H9 (cell line): ENCODE data around the gene LHFPL6. TPM values are rescaled to one million over a fixed set of nuclear protein-coding genes. Genes with fewer than 3 reads are reported as not detected.

ENCODE experiments used
- DNase-seq: peaks from one replicate; pipeline ENCODE4 v3.0.0-alpha.2; 2017
- H2AFZ ChIP-seq: one replicate; pipeline ENCODE4 v1.6.1; 2013; ENCODE audit warnings: mild to moderate bottlenecking, low read length, control low read depth, moderate library complexity
- H2AK5ac ChIP-seq: 2 replicates; pipeline ENCODE4 v1.6.1; 2013; ENCODE audit warnings: low read length, control low read depth, mixed read lengths; ENCODE audit not compliant: insufficient read length
- H2BK120ac ChIP-seq: one replicate; pipeline ENCODE4 v1.6.1; 2013; ENCODE audit warnings: low read depth, mild to moderate bottlenecking, low read length, control low read depth, inconsistent platforms; ENCODE audit not compliant: poor library complexity, severe bottlenecking
- H2BK12ac ChIP-seq: 2 replicates; pipeline ENCODE4 v1.6.1; 2013; ENCODE audit warnings: low read length, control low read depth, mixed read lengths, low read depth; ENCODE audit not compliant: insufficient read length
- H2BK15ac ChIP-seq: 2 replicates; pipeline ENCODE4 v1.6.1; 2013; ENCODE audit warnings: low read depth, low read length, control low read depth
- H2BK20ac ChIP-seq: one replicate; pipeline ENCODE4 v1.6.1; 2013; ENCODE audit warnings: low read depth, mild to moderate bottlenecking, low read length, control low read depth, inconsistent platforms; ENCODE audit not compliant: poor library complexity, severe bottlenecking
- H2BK5ac ChIP-seq: 2 replicates; pipeline ENCODE4 v1.6.1; 2013; ENCODE audit warnings: low read length, control low read depth, mixed read lengths; ENCODE audit not compliant: insufficient read length
- H3K14ac ChIP-seq: 2 replicates; pipeline ENCODE4 v1.6.1; 2013; ENCODE audit warnings: low read length, control low read depth; ENCODE audit not compliant: insufficient read depth
- H3K18ac ChIP-seq: 2 replicates; pipeline ENCODE4 v1.6.1; 2013; ENCODE audit warnings: low read depth, mild to moderate bottlenecking, mixed read lengths, low read length, control low read depth; ENCODE audit not compliant: insufficient read length
- H3K23ac ChIP-seq: 2 replicates; pipeline ENCODE4 v1.6.1; 2013; ENCODE audit warnings: low read length, control low read depth, mixed read lengths, low read depth; ENCODE audit not compliant: insufficient read length
- H3K23me2 ChIP-seq: 2 replicates; pipeline ENCODE4 v1.6.1; 2013; ENCODE audit warnings: low read depth, mild to moderate bottlenecking, mixed read lengths, low read length, control low read depth; ENCODE audit not compliant: insufficient read length, poor library complexity, severe bottlenecking
- H3K27ac ChIP-seq: 2 replicates; pipeline ENCODE4 v1.5.1; 2013; ENCODE audit warnings: low read length, control low read depth, mixed read lengths, low read depth; ENCODE audit not compliant: insufficient read length
- H3K27me3 ChIP-seq: 2 replicates; pipeline ENCODE4 v1.6.1; 2013; ENCODE audit warnings: low read length, control low read depth, inconsistent platforms; ENCODE audit not compliant: insufficient read depth
- H3K4ac ChIP-seq: 2 replicates; pipeline ENCODE4 v1.6.1; 2013; ENCODE audit warnings: low read depth, mild to moderate bottlenecking, control low read depth, inconsistent platforms, low read length, moderate library complexity
- H3K4me1 ChIP-seq: 2 replicates; pipeline ENCODE4 v1.6.1; 2013; ENCODE audit warnings: low read length, control low read depth, inconsistent platforms; ENCODE audit not compliant: insufficient read depth
- H3K4me2 ChIP-seq: 2 replicates; pipeline ENCODE4 v1.6.1; 2013; ENCODE audit warnings: low read length, control low read depth, mixed read lengths; ENCODE audit not compliant: insufficient read length, insufficient read depth
- H3K56ac ChIP-seq: 2 replicates; pipeline ENCODE4 v1.6.1; 2013; ENCODE audit warnings: low read depth, mild to moderate bottlenecking, mixed read lengths, low read length, control low read depth; ENCODE audit not compliant: insufficient read length
- H3K79me1 ChIP-seq: 2 replicates; pipeline ENCODE4 v1.6.1; 2013; ENCODE audit warnings: low read depth, mild to moderate bottlenecking, moderate library complexity, low read length, control low read depth, inconsistent platforms; ENCODE audit not compliant: insufficient read depth, poor library complexity, severe bottlenecking
- H3K79me2 ChIP-seq: 2 replicates; pipeline ENCODE4 v1.6.1; 2013; ENCODE audit warnings: low read length, control low read depth, inconsistent platforms; ENCODE audit not compliant: insufficient read depth
- H3K9ac ChIP-seq: 2 replicates; pipeline ENCODE4 v1.6.1; 2013; ENCODE audit warnings: low read length, control low read depth, mixed read lengths; ENCODE audit not compliant: insufficient read length; ENCODE audit errors: extremely low read depth
- H3K9me3 ChIP-seq: one replicate; pipeline ENCODE4 v1.6.1; 2013; ENCODE audit warnings: low read depth, low read length, inconsistent platforms; ENCODE audit not compliant: control insufficient read depth
- H3T11ph ChIP-seq: one replicate; pipeline ENCODE4 v1.6.1; 2013; ENCODE audit warnings: mild to moderate bottlenecking, low read length, control low read depth, inconsistent platforms
- H4K20me1 ChIP-seq: one replicate; pipeline ENCODE4 v1.6.1; 2013; ENCODE audit not compliant: control insufficient read depth, insufficient read length, insufficient read depth
- H4K5ac ChIP-seq: 2 replicates; pipeline ENCODE4 v1.6.1; 2013; ENCODE audit warnings: low read depth, mild to moderate bottlenecking, mixed read lengths, low read length, control low read depth; ENCODE audit not compliant: insufficient read length
- H4K8ac ChIP-seq: replicated peaks from 2 replicates; pipeline ENCODE4 v1.6.1; 2013; ENCODE audit warnings: low read length, control low read depth, mixed read lengths, low read depth; ENCODE audit not compliant: insufficient read length
- H4K91ac ChIP-seq: 2 replicates; pipeline ENCODE4 v1.6.1; 2013; ENCODE audit warnings: low read depth, mild to moderate bottlenecking, moderate library complexity, mixed read lengths, low read length, control low read depth; ENCODE audit not compliant: insufficient read length
- H3K27ac Mint-ChIP-seq, 3 experiments: 2 replicates in 2 of 3; 3 replicates in 1 of 3; pipeline ENCODE4 v1.8.0; 2020 to 2021; ENCODE audit warnings: mixed read lengths in 3 of 3, mild to moderate bottlenecking in 1 of 3, moderate library complexity in 1 of 3
- H3K27me3 Mint-ChIP-seq: 2 replicates; pipeline ENCODE4 v1.8.0; 2021; ENCODE audit warnings: low read depth, mild to moderate bottlenecking, moderate library complexity, mixed read lengths
- H3K36me3 Mint-ChIP-seq, 3 experiments: 2 replicates in 2 of 3; 3 replicates in 1 of 3; pipeline ENCODE4 v1.8.0; 2020 to 2021; ENCODE audit warnings: low read depth in 3 of 3, mixed read lengths in 3 of 3; ENCODE audit not compliant: insufficient read depth in 1 of 3
- H3K4me1 Mint-ChIP-seq, 2 experiments: 2 replicates each; pipeline ENCODE4 v1.8.0; 2020; ENCODE audit warnings: mixed read lengths in 2 of 2
- H3K4me3 Mint-ChIP-seq, 2 experiments: 2 replicates in 1 of 2; 3 replicates in 1 of 2; pipeline ENCODE4 v1.8.0; 2020 to 2021; ENCODE audit warnings: mild to moderate bottlenecking in 2 of 2, mixed read lengths in 2 of 2, moderate library complexity in 1 of 2
- H3K9me3 Mint-ChIP-seq, 2 experiments: 2 replicates in 1 of 2; 3 replicates in 1 of 2; pipeline ENCODE4 v1.8.0; 2020; ENCODE audit warnings: mild to moderate bottlenecking in 2 of 2, mixed read lengths in 2 of 2, moderate library complexity in 1 of 2
- WGBS: extraction: QIAGEN DNeasy Blood & Tissue Kit; methylation state at CpG from one replicate; pipeline ENCODE4 v1.1.7; 2013; ENCODE audit warnings: missing lambda C conversion rate, low lambda C conversion rate, mixed read lengths; ENCODE audit not compliant: insufficient read length; ENCODE audit errors: extremely low coverage; 5-methylcytosine and 5-hydroxymethylcytosine counted together
- total RNA-seq: library from RNA; stranded (reverse); gene quantifications from 2 replicates; pipeline ENCODE4 v1.2.1, GENCODE V29; 2021
- TF ChIP-seq, protein P1 (sequence below): fragments of 200-600 bp; sonication (generic); conservative IDR thresholded peaks from 3 replicates; pipeline ENCODE4 v1.8.0; 2021; ENCODE audit warnings: antibody characterized with exemption, mild to moderate bottlenecking

The LHFPL6 gene
- total RNA-seq, 1 experiment from 2014 or later: 3.5 TPM

DNA sequence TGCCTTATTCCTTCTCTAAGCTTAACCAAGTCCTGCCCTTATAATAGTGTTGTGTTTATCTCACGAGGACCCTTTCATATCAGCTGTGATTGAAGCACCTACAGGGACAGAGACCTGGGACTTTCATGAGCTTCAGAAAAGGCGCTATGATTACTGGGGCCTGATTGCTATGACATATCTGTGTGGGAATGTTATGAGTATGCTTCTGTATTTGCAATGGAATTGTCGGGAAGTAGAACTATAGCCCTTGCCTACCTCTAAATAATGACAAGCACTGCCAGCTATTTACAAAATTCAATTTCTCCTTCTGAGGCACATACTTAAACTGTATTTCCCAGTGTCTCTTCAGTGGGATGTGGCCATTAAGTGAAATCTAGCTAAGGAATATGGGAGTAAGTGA is 191.5 kb downstream of the LHFPL6 start:
- no peak for DNase-seq
- no peak overlapping the region for H2AK5ac ChIP-seq

More for the DNA sequence above, 191.5 kb downstream of the LHFPL6 start:
- no peak overlapping the region for H3K14ac ChIP-seq
- H3K56ac ChIP-seq: no peak overlapping the region
- H3K27ac ChIP-seq: no peak overlapping the region
- H3T11ph ChIP-seq: no peak overlapping the region
- H3K79me1 ChIP-seq: no peaks in the 10 kb centered on the region
- H3K23ac ChIP-seq: no peak overlapping the region
- no peaks in the 10 kb centered on the region for H3K79me2 ChIP-seq
- TF ChIP-seq, protein P1, sequence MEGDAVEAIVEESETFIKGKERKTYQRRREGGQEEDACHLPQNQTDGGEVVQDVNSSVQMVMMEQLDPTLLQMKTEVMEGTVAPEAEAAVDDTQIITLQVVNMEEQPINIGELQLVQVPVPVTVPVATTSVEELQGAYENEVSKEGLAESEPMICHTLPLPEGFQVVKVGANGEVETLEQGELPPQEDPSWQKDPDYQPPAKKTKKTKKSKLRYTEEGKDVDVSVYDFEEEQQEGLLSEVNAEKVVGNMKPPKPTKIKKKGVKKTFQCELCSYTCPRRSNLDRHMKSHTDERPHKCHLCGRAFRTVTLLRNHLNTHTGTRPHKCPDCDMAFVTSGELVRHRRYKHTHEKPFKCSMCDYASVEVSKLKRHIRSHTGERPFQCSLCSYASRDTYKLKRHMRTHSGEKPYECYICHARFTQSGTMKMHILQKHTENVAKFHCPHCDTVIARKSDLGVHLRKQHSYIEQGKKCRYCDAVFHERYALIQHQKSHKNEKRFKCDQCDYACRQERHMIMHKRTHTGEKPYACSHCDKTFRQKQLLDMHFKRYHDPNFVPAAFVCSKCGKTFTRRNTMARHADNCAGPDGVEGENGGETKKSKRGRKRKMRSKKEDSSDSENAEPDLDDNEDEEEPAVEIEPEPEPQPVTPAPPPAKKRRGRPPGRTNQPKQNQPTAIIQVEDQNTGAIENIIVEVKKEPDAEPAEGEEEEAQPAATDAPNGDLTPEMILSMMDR: no peak
- no peak overlapping the region for H3K4ac ChIP-seq
- no peak overlapping the region for H4K91ac ChIP-seq
- H3K9ac ChIP-seq: no peak overlapping the region
- no peaks in the 10 kb centered on the region for H3K27me3 ChIP-seq
- no CpG with 5 or more reads among the region's 3 CpGs for WGBS
- H3K9me3 ChIP-seq: no peaks in the 10 kb centered on the region
- H3K9me3 Mint-ChIP-seq: no peaks in the 10 kb centered on the region; a peak in 1 of 5 replicates
- no peak overlapping the region for H4K5ac ChIP-seq
- no peak overlapping the region for H4K8ac ChIP-seq
- H3K4me2 ChIP-seq: no peak overlapping the region
- peaks cover 3% of the 10 kb centered on the region; the same call in 1 of the 2 replicates for H3K27me3 Mint-ChIP-seq
- no peak overlapping the region for H2AFZ ChIP-seq
- H2BK120ac ChIP-seq: no peak overlapping the region
- peaks cover 44 to 51% of the 10 kb centered on the region in 2 experiments for H3K4me1 Mint-ChIP-seq
- H2BK5ac ChIP-seq: no peak overlapping the region
- no peaks in the 10 kb centered on the region for H3K23me2 ChIP-seq
- no peak overlapping the region for H3K4me3 Mint-ChIP-seq
- no peak overlapping the region for H3K27ac Mint-ChIP-seq
- H4K20me1 ChIP-seq: no peaks in the 10 kb centered on the region
- H2BK20ac ChIP-seq: no peak overlapping the region
- no peak overlapping the region for H2BK15ac ChIP-seq
- no peak overlapping the region for H2BK12ac ChIP-seq
- peaks cover 6% of the 10 kb centered on the region; the same call in 1 of the 2 replicates for H3K4me1 ChIP-seq
- H3K18ac ChIP-seq: no peak overlapping the region
- H3K36me3 Mint-ChIP-seq: no peaks in the 10 kb centered on the region
